Esophagus muscularis mucosa (tissue), 4 donors: ENCODE measurements around the gene BCAS4. TPM values are rescaled to one million over a fixed set of nuclear protein-coding genes. Genes with fewer than 3 reads are reported as not detected.

ENCODE experiments used
- DNase-seq: peaks from one replicate; pipeline ENCODE4 v3.0.0-alpha.2; 2017; ENCODE audit errors: extremely low spot score
- H3K27ac ChIP-seq, 4 donors: fragments of 200-600 bp; sonication (generic); replicated peaks in 1 of 4; 1 replicate in 3 of 4; 2 replicates in 1 of 4; pipeline ENCODE4 v1.5.1; 2016 to 2019; ENCODE audit warnings: mild to moderate bottlenecking in 1 of 4
- H3K27me3 ChIP-seq, 4 donors: fragments of 200-600 bp; sonication (generic); one replicate each; pipeline versions ENCODE4 v1.5.1 to v1.6.0; 2016 to 2019
- H3K36me3 ChIP-seq, 4 donors: fragments of 200-600 bp; sonication (generic); one replicate each; pipeline ENCODE4 v1.5.1; 2016 to 2019
- H3K4me1 ChIP-seq, 4 donors: fragments of 200-600 bp; sonication (generic); one replicate each; pipeline ENCODE4 v1.5.1; 2016 to 2019
- H3K4me3 ChIP-seq, 4 donors: fragments of 200-600 bp; sonication (generic); 1 replicate in 2 of 4; 2 replicates in 2 of 4; pipeline ENCODE4 v1.5.1; 2016 to 2019; ENCODE audit warnings: mild to moderate bottlenecking in 4 of 4, moderate library complexity in 1 of 4
- H3K9me3 ChIP-seq, 4 donors: fragments of 200-600 bp; sonication (generic); 1 replicate in 3 of 4; 2 replicates in 1 of 4; pipeline ENCODE4 v1.5.1; 2016 to 2019
- CTCF ChIP-seq, 3 experiments: fragments of 200-600 bp in 2 of 3; fragments of 450-650 bp in 1 of 3; sonication (generic) in 2 of 3; IDR thresholded peaks; one replicate each; pipeline ENCODE4 v1.5.1; 2017 to 2019; ENCODE audit warnings: antibody characterized with exemption in 3 of 3, mild to moderate bottlenecking in 2 of 3, moderate library complexity in 1 of 3
- EP300 ChIP-seq: sonication (generic); formaldehyde crosslinking; IDR thresholded peaks from one replicate; pipeline ENCODE4 v1.6.1; 2017; ENCODE audit warnings: antibody characterized with exemption
- POLR2A ChIP-seq: fragments of 450-650 bp; IDR thresholded peaks from one replicate; pipeline ENCODE4 v1.6.1; 2017; ENCODE audit warnings: antibody characterized with exemption, moderate library complexity, mild to moderate bottlenecking, low read depth
- POLR2AphosphoS5 ChIP-seq, 2 donors: sonication (generic); formaldehyde crosslinking; IDR thresholded peaks; one replicate each; pipeline ENCODE4 v1.6.1; 2017; ENCODE audit warnings: antibody characterized with exemption in 2 of 2
- WGBS: methylation state at CpG from one replicate; pipeline ENCODE4 v1.1.5; 2018; 5-methylcytosine and 5-hydroxymethylcytosine counted together
- intact Hi-C: fragments of 100-400 bp; cut with DNase I; formaldehyde crosslinking; loops from one replicate; pipeline ENCODE4 v1.15.1; 2023
- total RNA-seq, 4 donors: library from RNA; depleted of rRNA; stranded (reverse); fragments of >200 nt; gene quantifications; one replicate each; pipeline versions ENCODE4 v1.1.0 to v1.2.1, GENCODE V29; 2016

BCAS4 gene
- total RNA-seq, 4 donors from 2014 or later, result 3.1 to 5.4 (median 4.5) TPM

- WGBS, result 96% methylated on average over 10 of the region's 10 CpGs
- H3K27ac ChIP-seq, result no peak overlapping the region
- intact Hi-C loops, result no loop called here
- H3K27me3 ChIP-seq, result no peaks in the 10 kb centered on the region
- DNase-seq, result no peak
- H3K4me1 ChIP-seq, result peaks cover 0 to 7% (median 3%) of the 10 kb centered on the region in 4 donors
- no peaks in the 10 kb centered on the region for H3K36me3 ChIP-seq
- no peaks in the 10 kb centered on the region for H3K9me3 ChIP-seq
- no peak for TF ChIP-seq EP300
- no peak for TF ChIP-seq POLR2AphosphoS5 (IDR thresholded peaks at IDR 0.05)
- TF ChIP-seq POLR2A, result no peak
- no peak overlapping the region for H3K4me3 ChIP-seq
Observed at GRCh38 chr20:50859161-50859560, 64.3 kb downstream of the BCAS4 start.

- intact Hi-C loops, result no loop called here
- Histone ChIP-seq H3K36me3 (no peaks in the 10 kb centered on the region), H3K27me3 (no peaks in the 10 kb centered on the region), H3K4me1 (peaks cover 0 to 6% (median 3%) of the 10 kb centered on the region in 4 donors), H3K4me3 (no peak overlapping the region), H3K9me3 (no peaks in the 10 kb centered on the region), H3K27ac (no peak overlapping the region)
- WGBS, result 89% methylated on average over 9 of the region's 12 CpGs
- DNase-seq, result no peak
- no peak for TF ChIP-seq POLR2AphosphoS5 (IDR thresholded peaks at IDR 0.05)
- TF ChIP-seq CTCF (IDR thresholded peaks at IDR 0.05), result no peak
- no peak for TF ChIP-seq EP300
- TF ChIP-seq POLR2A, result no peak
Observed at GRCh38 chr20:50861012-50861411, 66.2 kb downstream of the BCAS4 start.

GRCh38 chr20:50862546-50862945 lies 67.7 kb downstream of the BCAS4 start:
- intact Hi-C loops, result no loop called here
- Histone ChIP-seq H3K27ac (no peak overlapping the region), H3K36me3 (no peaks in the 10 kb centered on the region), H3K4me3 (no peak overlapping the region), H3K4me1 (no peaks in the 10 kb centered on the region), H3K9me3 (no peaks in the 10 kb centered on the region), H3K27me3 (no peaks in the 10 kb centered on the region)
- TF ChIP-seq EP300, result no peak
- TF ChIP-seq CTCF (IDR thresholded peaks at IDR 0.05), result no peak
- no peak for TF ChIP-seq POLR2AphosphoS5 (IDR thresholded peaks at IDR 0.05)
- no peak for TF ChIP-seq POLR2A
- WGBS, result 77% methylated on average over 3 of the region's 3 CpGs
- no peak for DNase-seq

GRCh38 chr20:50865114-50865513 lies 70.3 kb downstream of the BCAS4 start:
- H3K27ac ChIP-seq, result no peak overlapping the region
- no peak overlapping the region for H3K4me3 ChIP-seq
- TF ChIP-seq POLR2AphosphoS5 (IDR thresholded peaks at IDR 0.05), result no peak
- no peak for TF ChIP-seq POLR2A
- no peak for TF ChIP-seq CTCF (IDR thresholded peaks at IDR 0.05)
- no peak for TF ChIP-seq EP300
- no peaks in the 10 kb centered on the region for H3K27me3 ChIP-seq
- H3K4me1 ChIP-seq, result no peaks in the 10 kb centered on the region
- intact Hi-C loops, result no loop called here
- H3K9me3 ChIP-seq, result no peaks in the 10 kb centered on the region
- no peaks in the 10 kb centered on the region for H3K36me3 ChIP-seq
- 90% methylated on average over 6 of the region's 6 CpGs for WGBS
- DNase-seq, result no peak

GRCh38 chr20:50865591-50865990 lies 70.7 kb downstream of the BCAS4 start:
- 88% methylated on average over 6 of the region's 7 CpGs for WGBS
- H3K9me3 ChIP-seq, result no peaks in the 10 kb centered on the region

More at GRCh38 chr20:50865591-50865990, 70.7 kb downstream of the BCAS4 start:
- no peak for DNase-seq
- H3K27me3 ChIP-seq, result no peaks in the 10 kb centered on the region
- no peak overlapping the region for H3K27ac ChIP-seq
- intact Hi-C loops, result no loop called here
- H3K4me1 ChIP-seq, result no peaks in the 10 kb centered on the region
- no peak overlapping the region for H3K4me3 ChIP-seq
- no peaks in the 10 kb centered on the region for H3K36me3 ChIP-seq
- TF ChIP-seq CTCF (IDR thresholded peaks at IDR 0.05) (no peak), EP300 (no peak), POLR2AphosphoS5 (IDR thresholded peaks at IDR 0.05) (no peak), POLR2A (no peak)
